Subcutaneous adipose tissue (tissue), 4 donors: Measurements from ENCODE around the gene TLCD4. TPM values are rescaled to one million over a fixed set of nuclear protein-coding genes. Genes with fewer than 3 reads are reported as not detected.

Source experiments
- small RNA-seq: library from RNA; depleted of rRNA; stranded (forward); fragments of <200 nt; gene quantifications from one replicate; pipeline ENCODE3, GENCODE V24; 2016
- total RNA-seq, 4 donors: library from RNA; depleted of rRNA; stranded (reverse); fragments of >200 nt; gene quantifications; one replicate each; pipeline ENCODE4 v1.1.0, GENCODE V29; 2016
- TF ChIP-seq, protein P1 (sequence below): fragments of 450-650 bp; IDR thresholded peaks from one replicate; pipeline ENCODE4 v1.5.1; 2016; ENCODE audit warnings: low read depth, mild to moderate bottlenecking, control low read depth, antibody characterized with exemption, moderate library complexity

The TLCD4 gene
- total RNA-seq, 4 donors from 2014 or later = 6.8 to 26.9 (median 21.8) TPM

GRCh38 chr1:95146637-95147036, 29.5 kb downstream of the TLCD4 start:
- TF ChIP-seq, protein P1, sequence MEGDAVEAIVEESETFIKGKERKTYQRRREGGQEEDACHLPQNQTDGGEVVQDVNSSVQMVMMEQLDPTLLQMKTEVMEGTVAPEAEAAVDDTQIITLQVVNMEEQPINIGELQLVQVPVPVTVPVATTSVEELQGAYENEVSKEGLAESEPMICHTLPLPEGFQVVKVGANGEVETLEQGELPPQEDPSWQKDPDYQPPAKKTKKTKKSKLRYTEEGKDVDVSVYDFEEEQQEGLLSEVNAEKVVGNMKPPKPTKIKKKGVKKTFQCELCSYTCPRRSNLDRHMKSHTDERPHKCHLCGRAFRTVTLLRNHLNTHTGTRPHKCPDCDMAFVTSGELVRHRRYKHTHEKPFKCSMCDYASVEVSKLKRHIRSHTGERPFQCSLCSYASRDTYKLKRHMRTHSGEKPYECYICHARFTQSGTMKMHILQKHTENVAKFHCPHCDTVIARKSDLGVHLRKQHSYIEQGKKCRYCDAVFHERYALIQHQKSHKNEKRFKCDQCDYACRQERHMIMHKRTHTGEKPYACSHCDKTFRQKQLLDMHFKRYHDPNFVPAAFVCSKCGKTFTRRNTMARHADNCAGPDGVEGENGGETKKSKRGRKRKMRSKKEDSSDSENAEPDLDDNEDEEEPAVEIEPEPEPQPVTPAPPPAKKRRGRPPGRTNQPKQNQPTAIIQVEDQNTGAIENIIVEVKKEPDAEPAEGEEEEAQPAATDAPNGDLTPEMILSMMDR = no peak

GRCh38 chr1:95154096-95154495, 36.9 kb downstream of the TLCD4 start:
- TF ChIP-seq, protein P1 = no peak

Small RNA genes within 50 kb of the gene (small RNA-seq; reads per million reads assigned to genes)
- gene RF00019 = 0.49 reads per million

Other genes with a start within 250 kb of the TLCD4 start
- gene CNN3, start 190.2 kb upstream of the TLCD4 start, total RNA-seq = 100 to 1,000 TPM in 3 of 4 donors, 10 to 100 TPM in 1; 99.6 to 172 (median 151) TPM
- gene ALG14, start 44.4 kb upstream of the TLCD4 start, total RNA-seq = 1 to 10 TPM; 1.1 to 2.4 (median 1.4) TPM
- 10 to 100 TPM in 2 of 4 donors, 1 to 10 TPM in 2; 5.3 to 13.4 (median 10.1) TPM for gene RWDD3, start 116.9 kb downstream of the TLCD4 start, total RNA-seq